Thyroid gland (tissue), 4 donors: ENCODE measurements around the gene MS4A6E.

Source experiments
- POLR2A ChIP-seq, 2 donors: fragments of 450-650 bp; IDR thresholded peaks; one replicate each; pipeline ENCODE4 v1.6.1; 2017; ENCODE audit warnings: antibody characterized with exemption in 2 of 2, mild to moderate bottlenecking in 2 of 2, moderate library complexity in 1 of 2
- TF ChIP-seq, protein P1 (sequence below), 6 experiments: fragments of 200-600 bp in 3 of 6; fragments of 450-650 bp in 3 of 6; sonication (generic) in 3 of 6; IDR thresholded peaks; one replicate each; pipeline ENCODE4 v1.5.1; 2016 to 2019; ENCODE audit warnings: antibody characterized with exemption in 6 of 6, mild to moderate bottlenecking in 2 of 6, inconsistent platforms in 1 of 6, moderate library complexity in 1 of 6

- TF ChIP-seq, protein P1, sequence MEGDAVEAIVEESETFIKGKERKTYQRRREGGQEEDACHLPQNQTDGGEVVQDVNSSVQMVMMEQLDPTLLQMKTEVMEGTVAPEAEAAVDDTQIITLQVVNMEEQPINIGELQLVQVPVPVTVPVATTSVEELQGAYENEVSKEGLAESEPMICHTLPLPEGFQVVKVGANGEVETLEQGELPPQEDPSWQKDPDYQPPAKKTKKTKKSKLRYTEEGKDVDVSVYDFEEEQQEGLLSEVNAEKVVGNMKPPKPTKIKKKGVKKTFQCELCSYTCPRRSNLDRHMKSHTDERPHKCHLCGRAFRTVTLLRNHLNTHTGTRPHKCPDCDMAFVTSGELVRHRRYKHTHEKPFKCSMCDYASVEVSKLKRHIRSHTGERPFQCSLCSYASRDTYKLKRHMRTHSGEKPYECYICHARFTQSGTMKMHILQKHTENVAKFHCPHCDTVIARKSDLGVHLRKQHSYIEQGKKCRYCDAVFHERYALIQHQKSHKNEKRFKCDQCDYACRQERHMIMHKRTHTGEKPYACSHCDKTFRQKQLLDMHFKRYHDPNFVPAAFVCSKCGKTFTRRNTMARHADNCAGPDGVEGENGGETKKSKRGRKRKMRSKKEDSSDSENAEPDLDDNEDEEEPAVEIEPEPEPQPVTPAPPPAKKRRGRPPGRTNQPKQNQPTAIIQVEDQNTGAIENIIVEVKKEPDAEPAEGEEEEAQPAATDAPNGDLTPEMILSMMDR (IDR thresholded peaks at IDR 0.05), result no peak
- TF ChIP-seq POLR2A (IDR thresholded peaks at IDR 0.05), result no peak
These were observed 43.3 kb downstream of the MS4A6E start for GRCh38 chr11:60370252-60370810.
